Activated CD8-positive, alpha-beta memory T cell treated with anti-CD3 and anti-CD28 coated beads, Interleukin-2, amount 50 U/mL, for 1 hour (primary cell): Measurements from ENCODE around the gene WDR86.

ENCODE experiments used
- DNase-seq: peaks from one replicate; pipeline ENCODE4 v3.0.0-alpha.2; 2020; ENCODE audit errors: extremely low read depth

The WDR86 gene

DNA sequence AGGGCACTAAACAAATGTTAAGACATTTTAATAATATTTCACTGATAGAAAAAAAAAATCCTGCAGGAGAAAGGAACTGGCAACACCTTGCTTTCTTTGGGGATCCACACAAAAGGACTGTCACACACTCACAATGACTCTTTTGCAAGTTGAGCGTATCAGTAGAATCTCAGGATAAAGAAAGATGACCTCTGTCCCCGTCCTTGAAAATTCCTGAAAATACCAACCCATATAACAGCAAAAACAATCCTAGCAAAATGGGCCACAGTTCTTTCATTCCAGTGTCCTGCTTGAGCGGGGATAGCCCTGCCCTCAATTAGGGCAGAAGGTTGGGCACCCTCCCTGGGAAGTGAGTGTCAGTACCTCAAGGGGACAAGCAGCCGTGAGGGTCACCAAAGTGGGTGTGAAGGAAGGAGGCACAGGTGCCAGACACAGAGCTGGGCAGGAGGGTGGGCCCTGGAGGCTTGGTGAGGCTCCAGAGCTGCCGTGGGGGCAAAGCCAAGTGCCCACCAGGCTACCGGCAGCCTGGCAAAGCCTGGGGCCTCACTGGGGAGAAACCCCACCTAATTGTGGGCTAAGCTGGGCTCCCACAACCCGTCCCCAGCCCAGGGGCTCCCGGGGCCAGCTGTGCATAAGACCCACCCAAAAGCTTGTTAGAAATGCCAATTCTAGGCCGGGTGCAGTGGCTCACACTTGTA lies 2.8 kb downstream of the WDR86 start:
- DNase-seq: no peak

DNA sequence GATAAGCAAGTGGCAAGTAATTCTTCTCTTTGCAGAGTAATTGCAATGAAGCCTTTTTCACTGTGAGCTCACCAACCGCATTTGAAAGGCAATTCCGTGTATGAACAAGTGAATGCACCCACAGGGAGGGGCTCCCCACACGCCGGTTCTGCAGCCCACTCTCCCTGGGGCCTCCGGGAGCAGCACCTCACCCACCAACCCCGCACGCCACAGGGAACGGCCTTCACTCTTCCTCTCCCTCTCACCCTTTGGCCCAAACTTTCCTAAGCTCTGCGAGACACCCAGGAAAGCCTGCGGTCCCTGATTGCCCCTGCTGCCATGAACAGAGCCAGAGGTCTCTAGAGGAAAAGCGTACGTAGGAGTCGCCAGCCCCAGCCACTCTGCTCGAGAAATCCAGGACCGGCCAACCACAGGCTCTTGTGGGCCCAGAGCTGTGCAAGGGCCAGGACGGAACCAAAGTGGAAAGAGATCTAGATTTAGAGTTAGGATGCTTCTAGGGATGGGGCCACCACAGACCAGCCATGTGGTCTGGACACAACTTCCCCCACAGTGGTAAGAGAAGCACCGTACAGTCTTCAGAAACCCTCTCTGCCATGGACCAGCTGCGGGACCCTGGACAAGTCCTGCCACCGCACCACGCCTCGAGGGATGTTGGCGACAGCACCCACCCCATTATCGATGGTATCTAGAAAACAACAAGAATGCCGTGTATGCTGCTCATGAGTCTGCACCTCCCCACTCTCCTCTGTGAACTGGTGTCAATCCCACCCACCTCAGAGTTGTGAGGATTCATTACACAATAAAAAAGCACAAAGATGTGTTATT lies 3.6 kb downstream of the WDR86 start:
- DNase-seq: no peak

DNA sequence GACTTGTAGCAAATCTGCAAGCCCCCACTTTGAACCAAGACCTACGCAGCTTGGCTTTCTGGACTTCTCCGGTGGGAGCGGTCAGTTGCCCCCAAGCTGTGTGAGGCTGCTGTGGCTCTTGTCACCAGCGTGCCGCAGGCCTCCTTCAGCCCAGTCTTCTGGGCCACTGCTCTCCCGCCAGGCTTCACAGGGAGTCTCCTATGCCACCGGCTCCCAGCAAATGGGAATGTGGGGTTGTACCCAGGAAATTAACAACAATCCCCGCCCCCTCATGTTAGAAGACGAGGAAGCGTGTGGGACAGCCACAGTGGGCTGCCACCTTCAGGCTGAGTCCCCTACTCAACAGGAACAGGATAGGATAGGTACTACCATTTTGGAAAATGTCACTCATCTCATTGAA lies 4.2 kb downstream of the WDR86 start:
- no peak for DNase-seq

GRCh38 chr7:151405056-151405455 lies 4.8 kb downstream of the WDR86 start:
- no peak for DNase-seq

GRCh38 chr7:151404216-151405011 lies 5.4 kb downstream of the WDR86 start:
- DNase-seq: no peak

GRCh38 chr7:151403764-151404163 lies 6.1 kb downstream of the WDR86 start:
- no peak for DNase-seq

GRCh38 chr7:151402029-151402835 lies 7.6 kb downstream of the WDR86 start:
- DNase-seq: no peak

DNA sequence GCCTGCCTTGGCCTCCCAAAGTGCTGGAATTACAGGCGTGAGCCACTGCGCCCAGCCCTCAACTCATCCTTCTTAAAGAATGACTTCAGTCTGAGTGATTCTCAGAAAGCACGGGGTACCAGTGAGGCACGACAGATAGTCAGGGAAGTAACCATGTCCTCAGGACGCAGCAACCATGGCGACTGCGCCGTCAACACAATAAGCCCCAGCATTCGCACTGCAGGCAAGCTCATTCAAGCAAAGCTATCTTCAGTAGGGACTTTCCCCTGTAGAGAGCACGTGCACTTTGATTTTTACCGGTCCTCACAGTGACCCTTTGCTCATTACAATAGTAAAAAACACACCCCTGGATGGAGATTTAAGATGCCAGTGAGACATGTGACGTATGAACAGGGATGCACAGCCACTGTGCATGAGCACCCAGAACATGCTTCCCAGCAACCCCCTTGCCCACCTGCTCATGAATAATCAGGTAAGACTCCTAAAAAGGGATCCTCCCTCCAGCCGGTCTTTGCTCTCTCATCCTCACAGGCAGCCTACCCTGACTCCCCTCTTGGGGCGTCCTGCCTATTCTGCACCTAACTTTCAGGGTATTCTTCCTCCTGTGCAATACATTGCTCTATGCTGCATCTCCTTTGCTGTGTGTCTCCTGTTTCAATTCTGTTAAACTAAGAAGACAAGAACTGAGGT lies 9.1 kb downstream of the WDR86 start:
- no peak for DNase-seq

DNA sequence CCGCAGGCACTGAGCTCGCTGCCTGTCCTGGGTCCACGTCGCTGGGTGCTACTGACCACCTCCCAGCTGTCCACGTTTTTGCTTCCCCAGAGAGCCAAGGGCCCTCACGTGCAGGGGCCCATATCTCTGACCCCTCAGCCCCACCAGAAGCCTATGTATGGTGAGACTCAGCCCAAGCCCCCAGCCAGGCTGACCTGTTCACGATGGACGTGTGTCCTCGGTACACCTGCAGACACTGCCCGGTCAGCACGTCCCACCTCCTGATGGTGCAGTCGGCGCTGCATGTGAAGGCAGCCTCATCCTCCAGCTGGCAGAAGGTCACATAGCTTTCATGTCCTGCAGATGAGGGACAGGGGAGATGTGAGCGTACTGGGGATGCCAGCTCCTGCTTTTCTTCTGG lies 9.9 kb downstream of the WDR86 start:
- DNase-seq: no peak

- no peak for DNase-seq
Observed at GRCh38 chr7:151399305-151399601, 10.6 kb downstream of the WDR86 start.

DNA sequence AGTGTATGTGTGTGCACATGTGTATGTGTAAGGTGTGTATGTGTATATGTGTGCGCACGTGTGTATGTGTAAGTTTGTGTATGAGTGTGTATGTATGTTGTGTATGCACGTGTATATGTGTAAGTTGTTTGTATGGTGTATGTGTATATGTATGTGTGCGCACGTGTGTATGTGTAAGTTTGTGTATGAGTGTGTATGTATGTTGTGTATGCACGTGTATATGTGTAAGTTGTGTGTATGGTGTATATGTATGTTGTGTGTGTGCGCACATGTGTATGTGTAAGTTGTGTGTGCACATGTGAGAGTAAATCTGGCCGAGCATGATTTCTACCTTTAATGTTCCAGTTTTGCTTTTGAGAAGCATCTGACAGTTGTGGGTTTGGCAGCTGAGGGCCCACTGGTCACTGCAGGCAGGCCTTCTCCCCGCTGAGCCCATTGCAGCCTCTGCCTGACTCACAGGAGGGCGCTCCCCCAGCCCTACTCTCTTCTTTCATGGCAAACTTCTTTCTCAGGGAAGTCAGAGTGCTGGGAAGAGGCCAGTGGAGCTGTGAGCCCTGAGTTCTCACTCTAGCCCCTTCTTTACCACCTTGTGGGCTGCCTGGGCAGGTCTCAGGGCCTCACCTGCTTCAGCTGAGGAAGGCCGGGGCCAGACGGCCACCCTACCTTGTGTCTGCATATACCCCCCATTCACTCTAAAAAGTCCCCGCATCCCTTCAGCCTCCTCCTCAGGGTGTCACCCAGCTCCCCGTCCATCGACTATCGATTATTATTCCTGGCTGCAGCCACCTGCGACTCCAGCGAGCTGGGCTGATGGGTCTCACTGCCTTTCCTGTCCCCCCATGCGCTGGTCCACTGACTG lies 11.2 kb downstream of the WDR86 start:
- DNase-seq: no peak

DNA sequence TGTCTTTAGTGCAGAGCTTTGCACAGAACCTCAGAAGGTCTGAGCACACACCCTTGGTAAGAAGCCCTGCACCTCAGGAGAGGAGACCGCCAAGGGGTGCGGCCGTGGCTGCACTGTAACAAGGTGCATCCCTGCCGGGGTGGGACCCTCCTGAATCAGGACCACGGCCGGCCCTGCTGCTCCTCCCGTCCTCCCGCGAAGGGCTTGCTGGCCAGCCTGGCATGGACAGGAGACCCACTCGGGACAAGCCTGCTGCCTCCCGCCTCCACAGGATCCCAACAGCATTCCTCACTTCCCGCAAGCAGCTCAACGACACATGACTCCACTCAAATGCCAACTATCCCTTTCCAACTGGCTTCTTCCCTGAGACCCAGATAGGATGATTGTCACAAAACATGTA lies 12.8 kb downstream of the WDR86 start:
- no peak for DNase-seq

DNA sequence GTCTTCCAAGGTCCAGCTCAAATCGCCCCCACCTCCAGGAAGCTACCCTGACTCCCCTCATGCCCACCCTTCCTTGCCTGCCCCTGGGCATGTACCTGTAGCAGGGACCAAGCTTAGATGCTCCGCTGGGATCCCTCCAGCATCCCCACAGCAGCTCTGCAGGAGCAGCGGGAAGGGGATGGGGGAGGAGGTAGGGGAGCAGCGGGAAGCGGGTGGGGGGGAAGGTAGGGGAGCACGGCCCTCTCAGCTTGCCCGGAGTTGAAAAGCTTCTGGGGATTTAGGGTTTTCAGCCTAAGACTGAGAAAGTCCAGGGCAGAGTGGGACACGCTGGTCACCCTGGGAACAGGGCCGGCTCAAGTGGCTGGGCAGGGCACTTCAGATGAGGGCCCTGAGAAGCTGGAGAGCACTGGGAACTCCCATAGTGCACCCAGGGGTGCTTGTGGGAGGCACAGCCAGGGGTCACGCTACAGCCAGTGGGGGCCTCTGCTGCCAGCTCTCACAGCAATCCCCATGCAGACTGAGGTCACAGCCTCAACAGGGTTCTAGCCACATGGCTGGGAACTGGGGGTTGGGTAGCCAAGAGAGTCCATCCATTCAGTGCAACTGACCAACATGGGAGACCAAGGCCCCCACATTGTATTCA lies 13.4 kb downstream of the WDR86 start:
- no peak for DNase-seq

GRCh38 chr7:151395036-151395367 lies 14.8 kb downstream of the WDR86 start:
- DNase-seq: no peak

DNA sequence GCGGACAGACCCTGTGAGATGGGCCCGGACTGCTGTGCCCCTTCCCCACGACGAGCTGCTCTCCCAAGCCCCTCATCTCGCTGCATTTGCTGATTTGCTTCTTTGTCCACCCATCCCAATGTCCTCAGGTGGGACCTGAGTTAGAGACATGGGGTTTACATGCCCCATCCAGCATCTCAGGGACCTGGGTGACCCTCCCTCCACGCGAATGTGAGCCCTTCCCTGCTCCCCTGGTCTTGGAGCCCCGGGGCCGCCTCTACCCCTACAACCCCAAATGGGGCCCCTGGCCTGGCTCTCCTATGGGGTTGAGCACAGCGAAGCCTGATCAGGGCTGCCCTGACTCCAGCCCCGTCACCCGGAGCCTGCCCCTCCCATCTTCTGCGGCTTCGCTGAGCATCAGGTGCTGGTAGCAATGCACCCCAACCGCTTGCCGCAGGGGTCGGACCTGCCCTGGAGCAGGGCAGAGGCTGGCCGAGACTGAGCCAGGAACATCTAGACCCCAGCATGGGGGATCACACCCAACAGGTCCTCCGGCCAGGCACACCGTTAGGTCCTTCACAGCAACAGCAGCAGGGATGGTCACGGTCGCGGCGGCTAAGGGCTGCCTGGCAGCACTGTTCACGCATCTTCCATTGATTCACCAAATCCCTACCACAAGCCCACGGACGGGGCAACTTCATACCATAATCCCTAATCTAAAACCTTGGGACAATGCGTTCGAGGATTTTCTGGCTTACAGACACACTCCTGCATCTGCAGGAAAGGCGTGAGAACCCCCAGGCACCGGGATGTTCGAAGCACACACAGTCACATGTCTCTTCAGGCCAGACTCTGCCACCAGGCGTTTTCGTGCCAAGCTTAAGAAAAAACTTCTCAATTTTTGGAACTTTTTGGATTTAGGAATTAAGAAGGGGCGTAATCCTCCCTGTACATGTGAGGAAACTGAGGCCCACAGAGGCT lies 15.5 kb downstream of the WDR86 start:
- DNase-seq: no peak

DNA sequence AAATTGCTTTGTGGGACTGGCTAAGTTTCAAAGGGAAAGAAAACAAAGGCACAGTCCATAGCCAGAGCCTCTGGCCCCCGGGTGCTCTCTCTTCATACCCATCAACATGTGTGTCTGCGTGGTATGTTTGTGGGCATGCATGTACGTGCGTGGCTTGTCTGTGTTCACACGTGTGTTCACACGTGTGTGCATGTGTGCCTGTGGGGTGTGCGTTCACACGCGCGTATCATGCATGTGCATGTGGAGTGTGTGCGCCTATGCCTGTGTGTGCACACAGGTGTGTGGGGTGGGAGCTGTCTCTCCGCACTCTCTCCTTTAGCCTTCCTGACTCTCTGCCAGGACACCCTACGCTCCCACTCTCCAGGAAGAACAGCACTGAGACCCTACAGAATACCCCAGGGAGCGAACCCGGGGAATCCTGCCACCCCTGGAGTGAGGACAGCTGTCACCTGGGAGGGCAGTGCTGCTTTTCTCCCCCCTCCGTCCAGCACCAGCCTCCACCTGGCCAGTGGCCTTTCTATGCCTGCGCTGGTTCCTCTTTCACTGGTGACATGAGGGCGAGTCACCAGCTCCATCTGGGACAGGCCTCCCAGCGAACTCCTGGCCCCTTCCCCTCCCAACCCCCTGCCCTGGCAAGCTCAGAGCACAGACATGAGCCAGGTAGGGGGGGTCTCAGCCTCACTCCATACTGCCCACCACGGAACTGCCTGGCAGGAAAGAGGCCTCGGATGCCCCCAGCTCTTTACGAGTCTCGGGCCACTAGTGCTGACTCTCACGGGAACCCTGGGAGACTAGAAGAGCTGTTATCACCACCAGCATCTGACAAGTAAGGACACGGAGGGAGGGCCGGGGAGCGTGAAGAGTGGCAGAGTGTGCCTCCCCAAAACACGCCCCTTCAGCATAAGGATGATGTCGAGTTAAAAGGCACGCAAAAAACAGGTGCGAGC lies 16.5 kb downstream of the WDR86 start:
- no peak for DNase-seq

DNA sequence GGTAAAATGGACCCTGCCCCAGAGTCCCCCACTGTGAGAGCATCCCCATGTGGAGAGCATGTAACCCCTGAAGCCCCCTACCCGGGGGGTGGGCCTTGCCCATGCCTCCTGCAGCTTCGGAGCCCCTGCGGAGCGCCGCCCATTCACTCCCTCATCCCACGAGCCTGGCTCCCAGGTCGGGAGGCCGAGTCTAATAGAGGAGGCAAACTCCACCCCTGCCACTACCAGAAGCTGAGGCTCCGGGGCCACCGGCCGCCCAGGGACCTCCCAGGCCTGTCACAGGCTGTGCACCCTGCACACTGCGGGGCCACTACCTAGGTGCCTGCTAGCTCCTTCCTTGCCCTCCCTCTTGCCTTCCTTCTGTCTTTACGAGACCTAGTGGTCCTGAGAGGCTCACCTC lies 17.4 kb downstream of the WDR86 start:
- DNase-seq: no peak

- DNase-seq: no peak
Observed at GRCh38 chr7:151392002-151392401, 17.8 kb downstream of the WDR86 start.
